ENCODE data around the gene PPP1R7.

The PPP1R7 gene

DNA sequence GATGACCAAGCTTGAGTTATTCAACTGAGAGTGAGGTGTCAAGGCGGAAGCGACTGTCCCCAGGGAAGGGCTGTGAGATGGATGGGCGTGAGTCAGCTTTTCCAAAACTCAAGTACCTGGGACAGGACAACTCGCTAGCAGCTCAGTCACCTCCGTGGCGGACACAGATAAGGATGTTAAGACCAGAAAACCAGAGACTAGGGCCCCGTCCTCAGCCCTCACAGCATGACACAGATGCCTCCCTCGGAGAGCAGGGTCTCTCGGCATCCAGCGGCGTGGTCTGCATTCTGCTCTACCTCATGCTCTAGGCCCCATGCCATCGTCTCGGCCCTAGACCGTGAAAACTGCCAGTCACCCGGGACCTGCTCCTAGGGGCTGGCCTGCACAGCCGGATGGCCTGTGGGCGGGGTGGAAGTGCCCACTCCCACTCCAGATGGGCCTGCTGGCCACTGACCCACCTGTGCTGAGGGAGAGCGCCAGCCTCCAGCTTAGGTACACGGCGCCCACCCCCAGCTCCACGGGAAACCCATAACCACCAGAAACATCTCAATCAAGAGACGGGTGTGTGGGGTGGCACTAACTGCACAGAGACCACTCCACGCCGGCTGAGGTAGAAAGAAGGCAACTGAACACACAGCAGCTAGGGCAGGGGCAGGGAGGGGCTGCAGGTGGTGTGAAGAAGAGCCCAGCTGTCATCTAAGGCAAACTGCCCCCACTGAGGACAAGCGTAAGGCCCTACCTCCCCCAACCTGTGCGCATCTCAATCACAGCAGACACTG, 78.0 kb downstream of the PPP1R7 start:
- no peak overlapping the region for H3K4me3 ChIP-seq (ENCODE audit: low read depth, low read length)
- TF ChIP-seq, protein P1, sequence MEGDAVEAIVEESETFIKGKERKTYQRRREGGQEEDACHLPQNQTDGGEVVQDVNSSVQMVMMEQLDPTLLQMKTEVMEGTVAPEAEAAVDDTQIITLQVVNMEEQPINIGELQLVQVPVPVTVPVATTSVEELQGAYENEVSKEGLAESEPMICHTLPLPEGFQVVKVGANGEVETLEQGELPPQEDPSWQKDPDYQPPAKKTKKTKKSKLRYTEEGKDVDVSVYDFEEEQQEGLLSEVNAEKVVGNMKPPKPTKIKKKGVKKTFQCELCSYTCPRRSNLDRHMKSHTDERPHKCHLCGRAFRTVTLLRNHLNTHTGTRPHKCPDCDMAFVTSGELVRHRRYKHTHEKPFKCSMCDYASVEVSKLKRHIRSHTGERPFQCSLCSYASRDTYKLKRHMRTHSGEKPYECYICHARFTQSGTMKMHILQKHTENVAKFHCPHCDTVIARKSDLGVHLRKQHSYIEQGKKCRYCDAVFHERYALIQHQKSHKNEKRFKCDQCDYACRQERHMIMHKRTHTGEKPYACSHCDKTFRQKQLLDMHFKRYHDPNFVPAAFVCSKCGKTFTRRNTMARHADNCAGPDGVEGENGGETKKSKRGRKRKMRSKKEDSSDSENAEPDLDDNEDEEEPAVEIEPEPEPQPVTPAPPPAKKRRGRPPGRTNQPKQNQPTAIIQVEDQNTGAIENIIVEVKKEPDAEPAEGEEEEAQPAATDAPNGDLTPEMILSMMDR (IDR thresholded peaks at IDR 0.05; ENCODE audit: borderline replicate concordance, insufficient read depth, low read depth, low read length) = no peak

DNA sequence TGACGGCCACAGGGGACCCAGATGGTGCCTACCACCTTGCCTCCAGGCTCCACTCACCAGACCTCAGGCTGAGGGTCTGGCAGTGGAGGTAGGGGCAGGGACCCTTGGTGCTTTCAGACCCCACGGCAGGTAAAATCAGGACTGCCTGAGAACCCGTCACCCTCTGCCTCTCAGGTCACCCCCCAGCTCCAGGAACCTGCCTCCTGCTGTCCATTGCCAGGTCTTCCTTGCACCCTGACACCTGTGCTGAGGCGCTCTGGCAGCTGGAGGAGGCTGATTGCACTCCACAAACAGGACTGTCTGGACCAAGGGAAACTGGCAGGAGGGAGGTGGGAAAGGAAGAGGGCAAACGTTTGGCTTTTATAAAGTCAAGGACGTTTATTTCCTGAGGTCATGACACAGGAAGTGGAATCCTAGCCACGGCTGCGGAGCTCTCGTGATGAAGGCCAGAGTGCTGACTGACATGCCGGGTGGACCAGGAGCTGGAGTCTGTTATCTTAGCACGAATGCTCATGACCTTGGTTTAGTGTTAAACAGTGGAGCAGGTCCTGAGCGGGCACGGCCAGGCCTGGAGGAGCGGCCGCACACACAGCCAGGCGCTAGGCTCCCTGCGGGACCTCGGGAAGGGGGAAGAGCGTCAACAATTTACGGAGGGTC, 78.7 kb downstream of the PPP1R7 start:
- no peak overlapping the region for H3K4me3 ChIP-seq (ENCODE audit: low read depth, low read length)
- TF ChIP-seq, protein P1 (IDR thresholded peaks at IDR 0.05; ENCODE audit: borderline replicate concordance, insufficient read depth, low read depth, low read length) = no peak

DNA sequence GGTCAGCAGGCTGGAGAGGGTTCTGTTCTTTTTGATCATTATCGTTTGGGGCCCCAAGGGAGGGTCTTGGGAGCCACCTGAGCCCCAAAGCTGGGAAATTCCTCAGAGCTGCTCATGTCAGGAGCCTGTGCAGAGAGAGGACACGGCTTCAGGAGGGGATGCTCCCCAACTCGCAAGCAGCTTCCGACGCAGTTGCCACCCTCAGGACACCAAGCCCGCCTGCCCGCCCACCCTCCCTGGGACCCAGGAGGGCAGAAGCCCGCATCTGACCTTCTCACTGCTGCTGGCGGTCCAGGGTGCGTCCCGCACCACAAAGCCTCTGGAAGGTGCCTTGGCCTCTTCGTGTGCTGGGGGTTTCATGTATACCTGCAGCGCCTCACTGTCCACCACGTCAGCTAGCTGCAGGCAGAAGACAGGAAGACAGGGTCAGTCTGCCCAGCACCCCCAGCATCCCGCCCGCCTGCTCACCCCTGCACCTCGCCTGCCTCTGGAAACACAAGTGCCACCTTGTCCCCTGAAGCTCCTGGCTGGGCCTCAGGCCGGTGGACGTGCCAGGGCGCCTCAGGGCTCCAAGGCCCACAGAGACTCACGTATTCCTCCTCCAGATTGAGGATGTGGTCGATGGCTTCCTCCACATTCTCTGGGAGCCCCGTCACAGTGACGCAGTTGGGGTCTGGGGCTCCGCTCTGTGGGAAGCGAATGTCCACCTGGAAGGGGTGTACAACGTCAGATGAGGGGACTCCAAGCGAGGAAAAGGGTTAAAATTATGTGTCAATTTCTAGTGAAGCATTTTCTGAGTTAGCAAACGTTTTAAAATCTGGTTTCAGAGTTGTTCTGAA, 79.5 kb downstream of the PPP1R7 start:
- TF ChIP-seq, protein P1 (IDR thresholded peaks at IDR 0.05; ENCODE audit: borderline replicate concordance, insufficient read depth, low read depth, low read length) = no peak
- no peak overlapping the region for H3K4me3 ChIP-seq (ENCODE audit: low read depth, low read length)

DNA sequence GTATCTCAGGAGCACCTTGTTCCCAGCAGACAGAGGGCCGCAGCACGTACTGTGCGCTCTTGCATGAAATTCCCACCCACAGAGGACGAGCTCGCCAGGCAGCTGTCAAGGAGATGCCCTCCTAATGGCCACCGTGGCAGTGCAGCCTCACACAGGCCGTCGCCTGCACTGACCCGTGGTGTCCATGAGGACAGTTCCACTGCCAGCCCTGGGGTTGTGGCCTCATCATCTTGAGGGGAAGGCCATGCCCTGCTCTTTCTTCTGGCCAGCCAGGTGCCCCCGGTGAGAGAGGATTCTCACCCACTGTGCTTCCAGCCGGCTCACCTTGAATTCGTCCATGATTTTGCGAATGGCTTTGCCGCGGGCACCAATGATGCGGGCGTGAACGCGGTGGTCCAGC, 80.2 kb downstream of the PPP1R7 start:
- H3K4me3 ChIP-seq (ENCODE audit: low read depth, low read length) = no peak overlapping the region
- TF ChIP-seq, protein P1 (IDR thresholded peaks at IDR 0.05; ENCODE audit: borderline replicate concordance, insufficient read depth, low read depth, low read length) = no peak

DNA sequence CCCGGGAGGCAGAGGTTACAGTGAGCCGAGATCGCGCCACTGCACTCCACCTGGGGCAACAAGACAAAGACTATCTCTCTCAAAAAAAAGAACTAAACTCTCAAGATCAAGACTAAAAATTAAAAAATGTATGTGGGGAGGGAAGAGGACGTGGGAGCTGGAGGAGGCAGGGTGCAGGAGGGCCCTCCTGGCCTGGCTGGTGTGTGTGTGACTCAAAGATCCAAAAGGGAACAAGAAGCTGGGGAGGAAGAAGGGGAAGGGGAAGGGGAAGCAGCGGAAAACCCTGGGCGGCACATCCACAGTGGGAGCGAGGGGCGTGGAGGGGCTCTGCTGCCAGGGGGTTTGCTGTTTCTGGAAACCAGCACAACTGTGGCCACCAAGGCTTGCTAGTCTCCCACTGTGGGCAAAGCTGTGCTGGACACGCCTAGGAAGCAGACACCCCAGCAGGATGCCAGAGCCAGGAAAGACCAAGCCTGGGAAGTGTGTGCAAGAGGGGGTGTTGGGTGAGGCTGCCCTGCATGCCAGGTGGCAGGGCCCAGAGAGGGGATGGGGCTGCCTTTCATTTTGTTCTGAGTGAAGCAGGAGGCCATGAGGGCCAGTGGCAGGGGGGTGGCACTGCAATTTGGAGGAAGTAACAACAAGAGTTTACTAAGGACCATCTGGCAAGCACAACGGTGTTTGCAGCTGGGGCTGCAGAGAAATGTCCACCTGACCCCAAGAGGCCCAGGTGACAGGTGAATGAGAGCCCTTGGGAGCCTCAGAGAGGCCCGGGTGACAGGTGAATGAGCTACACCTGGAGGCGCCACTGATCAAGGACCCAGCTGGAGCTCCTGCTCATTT, 82.7 kb downstream of the PPP1R7 start:
- TF ChIP-seq, protein P1 (IDR thresholded peaks at IDR 0.05; ENCODE audit: borderline replicate concordance, insufficient read depth, low read depth, low read length) = no peak

More for the DNA sequence above, 82.7 kb downstream of the PPP1R7 start:
- no peak overlapping the region for H3K4me3 ChIP-seq (ENCODE audit: low read depth, low read length)
